Kidney glomerular epithelial cell (primary cell): ENCODE data around the gene CDAN1.
"Not testable (repeated sequence)": the region's sequence is repeated elsewhere in the genome, so short reads cannot be mapped to it uniquely, and the experiment has no call there.

Experiments
- DNase-seq: peaks from one replicate; lab custom pipeline; 2025; lab: John Stamatoyannopoulos, UW

CDAN1 gene

GRCh38 chr15:42736793-42737528 is at the start of gene CDAN1:
TSS of gene CDAN1 (minus strand) at chr15:42737128. CDS start at chr15:42737102, 26 bp downstream.
- peak; percentile 80 for DNase-seq

DNA sequence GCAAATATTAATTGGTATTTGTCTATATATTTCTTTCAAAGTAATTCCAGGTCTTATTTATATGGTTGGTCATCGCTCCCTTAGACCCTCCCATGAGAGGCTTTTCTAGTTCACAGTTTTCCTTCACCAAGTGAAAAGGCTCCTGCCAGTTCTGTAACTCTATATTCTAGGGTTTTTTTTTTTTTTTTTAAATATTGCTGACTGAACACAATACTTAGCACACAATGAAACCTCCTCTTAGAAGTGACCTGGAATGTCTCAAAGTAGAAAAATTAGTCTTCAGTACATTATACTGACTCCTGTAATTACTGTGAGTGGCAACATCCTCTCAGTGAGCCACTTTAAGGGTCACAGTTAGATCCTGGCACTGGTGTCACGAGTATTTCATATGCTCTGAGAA is 48.6 kb upstream of the CDAN1 start:
- DNase-seq = no peak

DNA sequence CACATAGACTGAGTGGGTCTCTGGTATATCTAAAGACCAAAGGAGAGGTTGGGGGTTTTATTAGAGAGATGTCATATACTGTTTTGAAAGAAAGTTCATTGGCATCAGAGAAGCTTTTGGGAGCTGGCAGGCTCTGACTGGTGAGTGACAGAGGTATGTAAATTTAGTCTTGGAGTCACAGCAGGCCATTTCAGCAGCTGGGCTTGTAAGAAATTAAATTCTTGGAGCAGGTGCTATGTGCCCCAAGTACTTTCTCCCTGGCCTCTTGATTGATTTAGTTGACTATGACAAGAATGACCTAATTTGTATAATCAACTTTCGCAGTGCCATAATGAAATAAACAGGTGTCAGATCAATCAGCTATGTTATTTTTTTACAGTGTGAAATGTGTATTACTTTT is 47.8 kb upstream of the CDAN1 start:
- DNase-seq = no peak

GRCh38 chr15:42782716-42783115 is 45.8 kb upstream of the CDAN1 start:
- no peak for DNase-seq

GRCh38 chr15:42775416-42775815 is 38.5 kb upstream of the CDAN1 start:
- DNase-seq = no peak

GRCh38 chr15:42772901-42773300 is 36.0 kb upstream of the CDAN1 start:
- no peak for DNase-seq

- no peak for DNase-seq
These were observed 35.2 kb upstream of the CDAN1 start for GRCh38 chr15:42772144-42772543.

DNA sequence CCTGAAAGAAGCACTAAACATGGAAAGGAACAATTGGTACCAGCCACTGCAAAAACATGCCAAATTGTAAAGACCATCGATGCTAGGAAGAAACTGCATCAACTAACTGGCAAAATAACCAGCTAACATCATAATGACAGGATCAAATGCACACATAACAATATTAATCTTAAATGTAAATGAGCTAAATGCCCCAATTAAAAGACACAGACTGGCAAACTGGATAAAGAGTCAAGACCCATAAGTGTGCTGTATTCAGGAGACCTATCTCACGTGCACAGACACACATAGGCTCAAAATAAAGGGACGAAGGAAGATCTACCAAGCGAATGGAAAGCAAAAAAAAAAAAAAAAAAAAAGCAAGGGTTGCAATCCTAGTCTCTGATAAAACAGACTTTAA is 29.2 kb upstream of the CDAN1 start:
- DNase-seq = not testable (repeated sequence)

- not testable (repeated sequence) for DNase-seq
These were observed 27.3 kb upstream of the CDAN1 start for GRCh38 chr15:42764154-42764731.

DNA sequence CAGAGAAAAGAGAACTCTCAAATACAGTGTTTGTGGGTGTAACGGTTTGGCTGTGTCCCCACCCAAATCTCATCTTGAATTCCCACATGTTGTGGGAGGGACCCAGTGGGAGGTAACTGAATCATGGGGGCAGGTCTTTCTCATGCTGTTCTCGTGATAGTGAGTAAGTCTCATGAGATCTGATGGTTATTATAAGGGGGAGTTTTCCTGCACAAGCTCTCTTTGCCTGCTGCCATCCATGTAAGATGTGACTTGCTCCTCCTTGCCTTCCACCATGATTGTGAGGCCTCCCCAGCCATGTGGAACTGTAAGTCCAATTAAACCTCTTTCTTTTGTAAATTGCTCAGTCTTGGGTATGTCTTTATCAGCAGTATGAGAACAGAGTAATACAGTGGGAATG is 24.9 kb upstream of the CDAN1 start:
- DNase-seq = not testable (repeated sequence)

DNA sequence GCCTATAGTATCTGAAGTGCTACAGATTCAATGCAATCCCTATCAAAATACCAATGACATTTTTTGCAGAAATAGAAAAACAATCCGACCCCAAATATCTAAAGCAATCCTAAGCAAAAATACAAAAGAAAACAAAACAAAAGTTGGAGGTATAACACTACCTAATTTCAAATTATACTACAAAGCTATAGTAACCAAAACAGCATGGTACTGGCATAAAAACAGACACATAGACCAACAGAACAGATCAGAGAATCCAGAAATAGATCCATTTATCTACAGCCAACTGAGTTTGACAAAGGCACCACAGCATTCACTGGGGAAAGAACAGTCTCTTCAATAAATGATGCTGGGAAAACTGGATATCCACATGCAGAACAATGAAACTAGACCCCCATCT is 23.8 kb upstream of the CDAN1 start:
- DNase-seq = no peak

GRCh38 chr15:42759093-42759492 is 22.2 kb upstream of the CDAN1 start:
- no peak for DNase-seq

DNA sequence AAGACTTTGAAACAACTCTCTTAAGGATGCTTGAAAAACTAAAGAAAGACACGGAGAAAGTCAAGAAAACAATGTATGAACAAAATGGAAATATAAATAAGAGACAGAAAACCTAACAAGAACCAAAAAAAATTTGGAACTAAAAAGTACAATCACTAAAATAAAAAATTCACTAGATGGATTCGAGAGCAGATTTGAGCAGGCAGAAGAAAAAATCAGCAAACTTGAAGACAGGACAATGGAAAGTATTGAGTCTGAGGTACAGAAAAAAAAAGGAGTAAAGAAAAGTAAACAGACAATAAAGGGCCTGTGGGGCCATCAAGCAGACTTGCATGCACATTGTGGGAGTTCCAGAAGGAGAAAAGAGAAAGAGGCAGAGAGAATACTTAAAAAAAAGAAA is 13.4 kb upstream of the CDAN1 start:
- DNase-seq = no peak

- DNase-seq = no peak
These were observed 12.3 kb upstream of the CDAN1 start for GRCh38 chr15:42749266-42749665.

DNA sequence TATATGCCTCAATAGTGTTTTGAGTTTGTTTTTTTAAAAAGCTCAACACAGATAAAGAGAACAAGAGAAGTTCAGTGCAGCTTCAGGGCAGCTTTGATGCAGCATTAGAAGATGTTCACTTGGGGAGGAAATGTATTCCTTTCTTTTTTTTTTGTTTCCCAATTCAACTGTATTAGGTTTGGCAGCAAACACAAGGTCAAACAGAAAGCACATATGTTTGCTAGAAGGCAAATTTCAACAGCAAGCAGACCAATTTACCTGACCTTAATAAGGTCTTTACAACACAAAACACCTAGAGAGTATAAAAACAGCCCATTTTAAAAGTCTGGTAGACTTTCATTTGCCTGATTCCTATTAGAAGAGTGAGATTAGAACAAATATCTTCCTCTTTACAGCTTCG is 7.3 kb upstream of the CDAN1 start:
- DNase-seq = no peak

GRCh38 chr15:42742149-42742548 is 5.2 kb upstream of the CDAN1 start:
- no peak for DNase-seq

GRCh38 chr15:42741710-42742109 is 4.8 kb upstream of the CDAN1 start:
- DNase-seq = no peak

DNA sequence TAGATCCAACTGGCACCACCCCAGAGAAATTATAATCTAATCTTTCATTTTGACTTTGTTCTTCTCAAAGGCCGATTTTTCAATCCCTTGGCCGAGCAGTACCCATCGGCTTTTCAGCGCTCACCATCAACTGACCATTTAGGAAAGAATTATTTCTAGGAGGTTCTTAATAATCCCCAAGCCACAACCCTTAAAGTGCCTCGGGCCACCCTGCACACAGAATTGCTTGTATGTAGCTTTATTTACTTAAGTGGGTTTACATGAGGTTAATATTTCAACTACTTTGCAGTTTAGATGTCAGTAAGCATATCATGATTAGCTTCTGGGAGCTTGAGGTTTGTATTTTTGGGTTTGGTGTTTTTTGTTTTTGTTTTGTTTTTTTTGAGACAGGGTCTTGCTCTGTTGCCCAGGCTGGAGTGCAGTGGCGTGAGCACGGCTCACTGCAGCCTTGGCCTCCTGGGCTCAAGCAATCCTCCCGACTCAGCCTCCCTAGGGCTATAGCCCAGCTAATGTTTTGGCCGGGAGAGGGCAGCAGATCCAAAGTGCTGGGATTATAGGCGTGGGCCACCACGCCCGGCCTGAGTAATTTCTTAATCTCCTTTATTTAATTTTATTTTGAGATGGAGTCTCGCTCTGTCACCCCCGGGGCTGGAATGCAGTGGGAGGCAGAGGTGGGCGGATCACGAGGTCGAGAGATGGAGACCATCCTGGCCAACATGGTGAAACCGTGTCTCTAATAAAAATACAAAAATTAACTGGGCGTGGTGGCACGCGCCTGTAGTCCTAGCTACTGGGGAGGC is 801 bp upstream of the CDAN1 start:
- DNase-seq = no peak

- DNase-seq = no peak
These were observed 643 bp downstream of the CDAN1 start for GRCh38 chr15:42736178-42736792.

DNA sequence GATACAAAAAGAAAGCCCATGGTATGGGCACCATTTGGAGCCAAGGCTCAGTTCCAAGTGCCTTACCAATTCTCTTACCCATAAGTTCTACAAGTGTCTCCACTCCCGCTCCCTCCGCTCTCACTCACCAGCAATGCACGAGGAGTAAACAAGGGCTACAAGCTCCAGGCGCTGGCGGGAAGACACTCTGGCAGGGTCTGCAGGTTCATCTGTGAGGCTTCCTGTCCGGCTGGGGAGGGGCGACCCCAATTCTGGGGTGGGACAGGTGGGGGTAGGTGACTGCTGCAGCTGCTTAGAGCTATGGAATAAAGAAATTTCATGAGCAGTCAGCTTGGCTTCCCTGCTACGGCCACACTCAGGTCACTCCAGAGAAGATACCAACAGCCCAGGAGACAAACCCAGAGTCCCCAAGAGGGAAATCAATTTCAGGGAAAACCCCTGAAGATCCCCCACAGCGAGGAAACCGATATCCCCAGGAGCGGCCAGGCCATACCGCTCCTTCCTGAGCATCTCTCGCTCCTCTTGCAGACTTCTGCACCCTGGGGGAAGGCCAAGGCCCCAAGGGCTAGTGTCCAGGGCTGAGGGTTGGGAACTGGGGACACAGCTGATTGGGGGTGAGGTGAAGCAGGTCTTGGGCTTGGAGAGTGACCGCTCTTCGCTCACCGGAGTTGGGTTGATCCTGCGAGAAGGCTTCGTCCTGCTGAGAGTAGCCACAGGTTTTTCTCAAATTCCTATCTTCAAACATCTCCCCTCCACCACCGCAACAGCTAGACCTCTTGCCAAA is 1.4 kb downstream of the CDAN1 start:
- DNase-seq = no peak

DNA sequence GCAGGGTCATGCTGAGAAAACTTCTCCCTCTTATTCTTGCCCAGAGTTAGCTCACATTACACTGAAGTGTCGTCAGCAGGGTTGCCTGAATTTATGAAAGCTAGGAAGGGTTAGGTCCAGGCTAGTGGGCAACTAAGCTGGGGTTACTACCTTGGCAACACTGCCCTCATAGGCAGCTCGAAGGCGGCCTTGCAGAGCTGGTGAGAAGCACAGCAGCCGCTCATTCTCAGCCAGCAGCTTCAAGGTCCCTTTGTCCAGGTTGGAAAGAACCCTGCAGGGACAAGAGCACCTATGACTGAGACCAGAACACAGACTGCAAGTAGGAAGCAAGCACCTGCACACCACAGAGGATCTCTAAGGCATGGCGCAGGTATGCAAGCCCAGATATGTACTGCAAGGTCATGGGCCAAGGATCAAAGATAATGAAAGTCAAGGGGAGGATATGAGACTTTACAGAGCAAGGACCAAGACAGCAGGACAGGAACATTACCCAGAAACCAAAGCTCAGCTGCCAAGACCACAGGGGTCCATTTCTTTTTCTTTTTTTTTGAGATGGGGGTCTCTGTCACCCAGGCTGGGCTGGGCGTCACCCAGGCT is 2.8 kb downstream of the CDAN1 start:
- no peak for DNase-seq
